DMS 273 (cell line): ENCODE data around the gene AKT3.

Experiments
- DNase-seq: peaks from one replicate; lab custom pipeline; 2025; ENCODE audit not compliant: unreplicated experiment; lab: John Stamatoyannopoulos, UW

AKT3 gene

GRCh38 chr1:243520831-243521230 lies 329.2 kb downstream of the AKT3 start:
- DNase-seq: no peak

- no peak for DNase-seq
Measured at GRCh38 chr1:243514927-243515326, 335.1 kb downstream of the AKT3 start.

DNA sequence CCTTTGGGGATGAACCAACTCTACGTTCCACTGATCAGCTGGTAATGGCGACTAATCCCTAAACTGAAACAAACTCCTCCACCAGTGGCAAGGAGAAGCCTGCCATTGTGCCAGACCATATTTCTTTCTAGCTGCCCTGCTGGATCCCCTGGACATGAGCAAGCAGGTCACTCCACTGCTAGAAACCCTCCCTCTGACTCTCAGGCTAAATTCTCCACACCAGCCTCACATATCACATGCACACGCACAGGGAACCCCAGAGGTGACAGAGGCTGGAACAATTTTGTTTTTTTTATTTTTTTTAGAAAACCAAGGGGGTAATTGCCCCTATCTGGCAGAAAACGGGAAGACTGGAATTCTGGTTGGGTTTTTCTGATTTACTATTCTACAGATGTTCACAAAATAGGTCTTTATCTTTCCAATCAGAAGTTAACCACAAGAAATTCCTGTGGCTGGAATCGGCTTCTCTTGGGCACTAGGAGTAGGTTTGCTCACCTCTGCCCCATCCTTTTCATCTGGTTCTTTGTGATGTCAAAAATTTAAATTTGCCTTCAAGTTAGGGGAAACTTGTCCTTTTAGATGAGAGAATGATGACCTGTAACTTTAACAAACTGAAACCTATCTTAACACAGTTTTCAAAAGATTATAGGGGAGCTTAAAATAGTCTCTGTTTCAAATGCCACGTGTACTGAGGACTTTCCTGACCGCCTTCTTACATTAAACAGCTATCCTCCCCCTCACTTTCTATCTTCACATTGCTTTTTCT lies 336.1 kb downstream of the AKT3 start:
- no peak for DNase-seq

GRCh38 chr1:243510928-243511327 lies 339.1 kb downstream of the AKT3 start:
- no peak for DNase-seq

GRCh38 chr1:243508943-243509342 lies 341.1 kb downstream of the AKT3 start:
- DNase-seq: no peak

- DNase-seq: no peak
Measured at GRCh38 chr1:243508303-243508713, 341.7 kb downstream of the AKT3 start.

- DNase-seq: no peak
Measured at GRCh38 chr1:243507672-243508302, 342.3 kb downstream of the AKT3 start.

- no peak for DNase-seq
Measured at GRCh38 chr1:243507001-243507671, 342.9 kb downstream of the AKT3 start.

- DNase-seq: no peak
Measured at GRCh38 chr1:243505986-243506689, 343.9 kb downstream of the AKT3 start.

DNA sequence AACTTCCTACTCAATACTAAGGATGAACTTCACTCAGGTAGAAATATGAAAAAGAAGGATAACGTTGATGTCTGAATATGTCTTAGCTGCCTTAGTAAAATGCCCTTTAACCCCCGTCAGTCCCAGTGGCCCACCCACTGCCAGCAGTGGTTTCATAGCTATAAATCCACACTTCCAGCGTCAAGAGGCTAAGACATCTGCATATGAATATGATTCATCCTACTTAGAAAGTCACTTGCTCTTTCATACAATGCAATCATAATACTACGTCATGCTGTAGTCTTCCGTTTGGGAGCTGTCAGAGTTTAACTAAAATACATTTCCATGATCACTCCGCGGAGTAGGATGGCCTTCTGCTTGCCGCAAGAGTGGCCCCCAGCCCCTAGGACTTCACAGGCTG lies 346.9 kb downstream of the AKT3 start:
- DNase-seq: no peak

DNA sequence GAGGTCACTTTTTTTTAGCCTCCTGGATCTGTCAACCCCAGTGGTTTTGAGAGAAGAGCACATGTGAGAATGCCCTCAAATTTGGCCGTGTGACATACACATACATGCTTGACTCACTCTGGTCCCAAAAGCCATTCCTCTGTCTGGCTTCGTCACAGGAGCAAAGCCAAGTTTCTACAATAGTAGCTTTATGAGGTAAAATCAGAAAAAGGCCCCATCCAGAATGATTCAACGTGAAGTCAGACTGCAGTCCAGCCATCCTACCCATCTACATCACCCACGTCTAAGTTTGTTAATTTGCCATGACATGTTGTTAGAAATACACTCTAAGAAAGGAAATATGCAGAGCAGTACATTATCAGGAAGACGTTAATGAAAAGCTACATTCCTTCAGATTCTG lies 349.0 kb downstream of the AKT3 start:
- DNase-seq: no peak

DNA sequence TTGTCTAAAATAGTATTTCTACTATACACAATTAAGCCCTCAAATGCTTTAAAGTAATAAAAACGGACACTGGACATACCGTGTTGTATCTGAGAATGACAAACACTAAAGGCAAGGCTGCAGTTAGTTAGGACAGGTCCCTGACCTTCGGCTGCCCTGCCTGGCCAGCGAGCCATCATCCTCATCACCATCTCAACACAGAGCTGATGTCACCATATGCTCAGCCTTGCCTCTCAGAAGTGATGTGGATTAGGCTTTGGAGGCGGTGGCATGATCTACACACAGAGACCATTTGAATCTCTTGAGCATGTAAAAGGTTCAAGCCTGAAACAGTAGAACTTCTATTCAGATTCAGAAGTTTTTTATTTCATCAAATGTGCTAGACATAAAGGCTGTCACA lies 349.5 kb downstream of the AKT3 start:
- no peak for DNase-seq

- DNase-seq: no peak
Measured at GRCh38 chr1:243499711-243500110, 350.3 kb downstream of the AKT3 start.

GRCh38 chr1:243499248-243499647 lies 350.8 kb downstream of the AKT3 start:
- no peak for DNase-seq

GRCh38 chr1:243497939-243498681 lies 351.9 kb downstream of the AKT3 start:
- DNase-seq: no peak

DNA sequence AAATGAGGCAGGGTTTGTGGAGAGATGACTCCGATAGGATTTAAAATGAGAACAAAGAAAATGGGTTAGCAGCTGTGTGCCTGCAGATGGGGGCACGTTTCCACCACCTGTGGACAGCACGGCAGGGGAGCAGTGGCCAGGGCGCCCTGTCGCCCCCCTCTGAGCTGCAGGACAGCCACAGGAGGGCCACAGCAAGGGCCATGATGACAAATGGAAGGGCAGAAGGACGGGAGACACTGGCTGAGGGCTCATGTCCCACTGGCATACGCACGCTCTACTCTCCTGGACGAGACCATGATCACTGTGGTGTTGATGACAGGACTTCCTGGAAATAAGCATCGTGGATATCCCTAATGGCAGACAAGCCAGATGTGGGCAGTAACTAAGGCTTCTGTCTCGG lies 353.2 kb downstream of the AKT3 start:
- DNase-seq: no peak

- peak; percentile 97 for DNase-seq
Measured at GRCh38 chr1:243496187-243496646, 353.8 kb downstream of the AKT3 start.

DNA sequence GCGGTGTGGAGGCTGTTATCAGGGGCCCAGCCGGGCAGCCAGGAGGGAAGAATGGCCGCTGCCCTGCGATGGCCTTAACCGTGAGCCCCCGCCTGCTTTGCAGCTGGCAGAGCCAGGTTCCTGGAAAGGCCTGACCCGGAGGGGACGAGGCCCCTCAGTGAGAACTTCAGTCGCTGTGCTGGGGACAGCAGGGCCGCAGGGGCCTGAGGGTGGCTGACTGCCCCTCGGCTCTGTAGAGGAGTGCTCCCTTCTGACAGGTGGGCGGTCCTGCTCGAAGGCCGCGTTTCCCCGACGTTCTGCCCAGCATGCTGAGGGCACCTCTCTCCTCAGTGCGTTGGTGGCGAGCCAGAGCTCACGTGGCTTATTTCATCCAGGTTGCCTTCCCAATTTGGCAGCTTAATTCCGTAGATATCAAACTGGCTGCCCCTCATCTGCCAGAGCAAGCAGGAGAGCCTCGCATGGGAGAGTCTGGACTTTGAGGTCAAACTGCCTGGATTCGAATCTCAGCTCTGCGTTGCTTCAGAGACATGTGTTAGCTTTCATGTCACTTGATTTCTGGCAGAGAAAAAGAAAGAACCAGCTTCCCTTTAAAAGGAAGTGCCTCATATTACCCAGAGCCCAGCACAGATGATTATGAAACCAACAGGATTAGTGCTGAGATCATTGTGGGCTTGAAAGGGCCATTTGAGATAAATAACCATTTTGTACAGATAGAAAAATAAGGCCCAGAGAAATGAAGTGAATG lies 354.4 kb downstream of the AKT3 start:
- DNase-seq: peak; percentile 78

GRCh38 chr1:243494741-243495431 lies 355.2 kb downstream of the AKT3 start:
- peak; percentile 57 for DNase-seq
